Endothelial cell of umbilical vein (primary cell): ENCODE data around the gene BMERB1.

ENCODE experiments used
- CTCF ChIP-seq, 2 donors: IDR thresholded peaks; 1 replicate in 1 of 2; 2 replicates in 1 of 2; pipeline ENCODE4 v1.5.1; 2011; ENCODE audit warnings: low read length in 2 of 2, mild to moderate bottlenecking in 2 of 2, moderate library complexity in 2 of 2, control low read depth in 1 of 2, inconsistent platforms in 1 of 2, low read depth in 1 of 2; ENCODE audit not compliant: insufficient read depth in 1 of 2; ENCODE audit errors: extremely low read depth in 1 of 2
- EZH2 ChIP-seq: IDR thresholded peaks from 2 replicates; pipeline ENCODE4 v1.6.1; 2012; ENCODE audit warnings: borderline replicate concordance, low read depth, mild to moderate bottlenecking, moderate library complexity, low read length, inconsistent platforms; ENCODE audit not compliant: severe bottlenecking
- FOS ChIP-seq: IDR thresholded peaks from 2 replicates; pipeline ENCODE4 v1.6.1; 2011; ENCODE audit warnings: mild to moderate bottlenecking, low read length, moderate library complexity, borderline replicate concordance; ENCODE audit not compliant: insufficient read depth
- GATA2 ChIP-seq: IDR thresholded peaks from 2 replicates; pipeline ENCODE4 v1.7.0; 2011; ENCODE audit warnings: low read depth, mild to moderate bottlenecking, moderate library complexity, mixed read lengths, low read length; ENCODE audit not compliant: insufficient read length, insufficient read depth
- JUN ChIP-seq: IDR thresholded peaks from 2 replicates; pipeline ENCODE4 v1.6.1; 2011; ENCODE audit warnings: borderline replicate concordance, low read depth; ENCODE audit not compliant: insufficient read length, insufficient read depth
- MAX ChIP-seq: IDR thresholded peaks from 2 replicates; pipeline ENCODE4 v1.6.1; 2011; ENCODE audit not compliant: insufficient read depth, insufficient read length
- MYC ChIP-seq: IDR thresholded peaks from one replicate; pipeline ENCODE4 v1.6.1; 2011; ENCODE audit warnings: mild to moderate bottlenecking, low read depth, low read length
- POLR2A ChIP-seq: IDR thresholded peaks from 2 replicates; pipeline ENCODE4 v1.6.1; 2012; ENCODE audit warnings: low read depth, mild to moderate bottlenecking, control low read depth, low read length
- POLR2AphosphoS5 ChIP-seq: IDR thresholded peaks from 2 replicates; pipeline ENCODE4 v1.6.1; 2012; ENCODE audit warnings: low read depth, mild to moderate bottlenecking, control low read depth, low read length, moderate library complexity; ENCODE audit not compliant: insufficient read depth

GRCh38 chr16:15396948-15397594, 37.3 kb upstream of the BMERB1 start:
- no peak for TF ChIP-seq CTCF (IDR thresholded peaks at IDR 0.05; ENCODE audit: extremely low read depth in 1 of 2, insufficient read depth in 1 of 2, low read depth in 1 of 2, low read length in 2 of 2)
- TF ChIP-seq MAX = no peak
- TF ChIP-seq FOS = no peak
- no peak for TF ChIP-seq POLR2AphosphoS5
- TF ChIP-seq EZH2 = no peak
- no peak for TF ChIP-seq POLR2A
- no peak for TF ChIP-seq GATA2
- no peak for TF ChIP-seq JUN
- TF ChIP-seq MYC = no peak
